Posterior vena cava (tissue), 2 donors: ENCODE measurements around the gene SERPINB6. TPM values are rescaled to one million over a fixed set of nuclear protein-coding genes. Genes with fewer than 3 reads are reported as not detected.
"Not testable (repeated sequence)": the region's sequence is repeated elsewhere in the genome, so short reads cannot be mapped to it uniquely, and the experiment has no call there.

Experiments used
- DNase-seq: peaks from one replicate; pipeline ENCODE4 v3.0.0-alpha.2; 2020; ENCODE audit warnings: low spot score
- intact Hi-C, 2 donors: fragments of 100-400 bp; cut with DNase I; formaldehyde crosslinking; loops; one replicate each; pipeline versions ENCODE4 v1.14.1 to v1.14.2; 2022 to 2023
- total RNA-seq, 2 donors: library from RNA; stranded (reverse); fragmentation: NEBNext Ultra II Directional; extraction: Animal tissue kit (Norgen Biotek cat#: 25700); gene quantifications; one replicate each; pipeline ENCODE4 v1.2.1, GENCODE V29; 2021
- donor health status: DM: yes; HTN: yes; CAD: no.
- donor health status: DM: yes; HTN: yes; CAD: no.

SERPINB6 gene
- total RNA-seq, 2 donors from 2014 or later = 90.7 to 98.3 TPM

DNA sequence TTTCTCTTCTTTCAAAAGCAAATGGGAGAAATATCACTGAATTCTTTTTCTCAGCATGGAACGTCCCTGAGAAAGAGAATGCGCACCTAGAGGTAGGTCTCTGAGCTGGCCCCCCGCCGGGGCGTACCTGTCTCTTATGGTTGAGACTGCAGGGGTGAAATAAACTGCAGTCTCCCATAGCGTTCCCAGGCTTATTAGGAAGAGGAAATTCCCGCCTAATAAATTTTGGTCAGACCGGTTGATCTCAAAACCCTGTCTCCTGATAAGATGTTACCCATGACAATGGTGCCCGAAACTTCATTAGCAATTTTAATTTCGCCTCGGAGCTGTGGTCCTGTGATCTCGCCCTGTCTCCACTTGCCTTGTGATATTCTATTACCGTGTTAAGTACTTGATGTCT is 43.4 kb downstream of the SERPINB6 start:
- intact Hi-C loops, DNase-seq: not testable (repeated sequence)

DNA sequence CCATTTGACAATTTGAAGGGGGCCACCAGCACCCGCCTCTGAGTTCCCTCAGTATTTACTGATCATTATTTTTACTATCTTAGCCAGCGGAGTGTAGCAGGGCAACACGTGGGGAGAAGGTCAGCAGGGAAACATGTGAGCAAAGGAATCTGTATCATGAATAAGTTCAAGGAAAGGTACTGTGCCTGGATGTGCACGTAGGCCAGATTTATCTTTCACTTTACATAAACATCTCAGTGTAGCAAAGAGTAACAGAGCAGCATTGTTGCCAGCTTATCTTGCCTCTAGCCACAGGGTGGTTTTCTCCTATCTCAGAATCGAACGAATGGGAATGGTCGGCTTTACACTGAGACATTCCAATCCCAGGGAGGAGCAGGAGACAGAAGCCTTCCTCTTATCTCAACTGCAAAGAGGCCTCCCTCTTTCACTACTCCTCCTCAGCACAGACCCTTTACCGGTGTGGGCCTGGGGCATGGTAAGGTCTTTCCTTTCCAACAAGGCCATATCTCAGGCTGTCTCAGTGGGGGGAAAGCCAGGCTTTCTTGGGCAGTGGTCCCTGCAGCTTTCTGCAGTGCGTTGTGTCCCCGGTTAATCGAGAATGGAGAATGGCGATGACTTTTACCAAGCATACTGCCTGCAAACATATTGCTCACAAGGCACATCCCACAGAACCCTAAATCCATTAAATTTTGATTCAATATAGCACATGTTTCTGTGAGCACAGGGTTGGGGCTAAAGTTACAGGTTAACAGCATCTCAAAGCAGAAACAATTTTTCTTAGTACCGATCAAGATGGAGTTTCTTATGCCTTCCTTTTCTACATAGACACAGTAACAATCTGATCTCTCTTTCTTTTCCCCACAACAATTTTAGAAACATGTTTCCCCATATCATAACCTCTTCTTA is 45.3 kb downstream of the SERPINB6 start:
- intact Hi-C loops, DNase-seq: not testable (repeated sequence)

GRCh38 chr6:2921520-2922115 is 49.7 kb downstream of the SERPINB6 start:
- intact Hi-C loops = no loop called here
- no peak for DNase-seq

GRCh38 chr6:2920671-2921112 is 50.7 kb downstream of the SERPINB6 start:
- intact Hi-C loops = no loop called here
- DNase-seq = no peak

DNA sequence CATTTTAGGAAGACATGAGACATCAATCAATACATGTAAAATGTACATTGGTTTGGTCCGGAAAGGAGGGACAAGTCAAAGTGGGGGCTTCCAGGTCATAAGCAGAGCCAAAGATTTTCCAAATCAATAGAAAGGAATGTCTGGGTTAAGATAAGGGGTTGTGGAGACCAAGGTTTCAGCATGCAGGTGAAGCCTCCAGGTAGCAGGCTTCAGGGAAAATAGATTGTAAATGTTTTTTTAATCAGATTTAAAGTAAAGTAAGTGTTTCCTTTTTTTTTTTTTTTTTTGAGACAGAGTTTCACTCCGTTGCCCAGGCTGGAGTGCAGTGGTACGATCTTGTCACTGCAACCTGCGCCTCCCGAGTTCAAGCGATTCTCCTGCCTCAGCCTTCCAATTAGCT is 51.5 kb downstream of the SERPINB6 start:
- no peak for DNase-seq
- intact Hi-C loops = no loop called here

DNA sequence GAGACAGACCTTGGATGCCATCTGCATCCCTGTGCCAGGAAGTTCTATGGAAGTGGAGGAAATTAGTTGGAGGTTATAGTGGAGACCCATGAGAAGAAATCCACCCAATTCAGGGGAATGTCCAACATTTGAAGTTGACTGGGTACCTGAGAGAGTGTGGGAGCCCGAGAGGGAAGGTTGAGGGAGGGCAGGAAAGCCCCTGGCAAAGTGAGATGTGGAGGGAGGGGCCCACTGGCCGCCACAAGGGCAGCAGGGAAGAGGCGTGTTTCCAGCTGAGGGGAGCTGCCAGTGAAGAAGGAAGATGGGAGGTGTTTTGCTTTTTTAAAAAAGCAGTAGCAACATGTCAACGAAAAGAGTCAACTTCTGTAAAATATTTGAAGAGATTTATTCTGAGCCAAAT is 52.0 kb downstream of the SERPINB6 start:
- intact Hi-C loops = no loop called here
- no peak for DNase-seq

- no peak for DNase-seq
- intact Hi-C loops = no loop called here
These were observed 52.4 kb downstream of the SERPINB6 start for GRCh38 chr6:2918936-2919335.

- no peak for DNase-seq
- intact Hi-C loops = no loop called here
These were observed 53.4 kb downstream of the SERPINB6 start for GRCh38 chr6:2917801-2918445.

DNA sequence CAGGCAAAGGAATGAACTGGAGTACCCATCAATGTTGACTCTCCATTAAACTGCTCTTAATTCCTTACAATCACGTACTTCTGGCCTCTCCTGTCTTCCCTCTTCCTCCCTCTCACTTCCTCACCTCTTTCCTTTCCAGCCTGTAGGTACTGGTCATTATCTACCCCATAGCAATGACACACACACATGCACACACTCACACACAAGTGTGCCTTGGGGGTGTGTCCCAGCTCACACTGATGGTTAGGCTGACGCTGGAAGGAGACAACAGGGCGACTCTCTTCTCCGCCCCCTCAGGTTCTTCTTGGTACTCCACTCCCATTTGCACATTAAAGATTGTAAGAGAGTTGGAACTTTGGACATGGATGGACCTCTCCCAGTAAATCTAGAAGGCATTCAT is 54.3 kb downstream of the SERPINB6 start:
- intact Hi-C loops = no loop called here
- no peak for DNase-seq

GRCh38 chr6:2916158-2916925 is 55.0 kb downstream of the SERPINB6 start:
- intact Hi-C loops = no loop called here
- no peak for DNase-seq

GRCh38 chr6:2915150-2915549 is 56.2 kb downstream of the SERPINB6 start:
- no peak for DNase-seq
- intact Hi-C loops = no loop called here

DNA sequence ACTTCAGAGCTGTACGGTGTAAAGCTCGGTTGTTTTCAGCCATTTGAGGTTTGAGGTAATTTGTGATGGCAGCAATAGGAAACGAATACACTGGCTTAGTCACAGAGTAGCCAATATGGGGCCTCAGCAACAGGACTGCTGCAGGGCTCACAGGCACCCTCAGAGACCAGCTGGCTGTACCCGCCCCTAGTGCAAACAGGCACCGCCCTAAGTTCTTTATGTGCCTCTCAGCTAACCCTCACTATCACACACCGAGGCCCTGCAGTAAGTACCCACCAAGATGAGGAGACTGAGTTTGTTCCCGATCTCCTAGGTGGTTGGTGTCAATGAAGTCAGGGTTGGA is 57.1 kb downstream of the SERPINB6 start:
- intact Hi-C loops = no loop called here
- no peak for DNase-seq

- no peak for DNase-seq
- intact Hi-C loops = no loop called here
These were observed 57.6 kb downstream of the SERPINB6 start for GRCh38 chr6:2913621-2914317.

- intact Hi-C loops = no loop called here
- DNase-seq = no peak
These were observed 60.2 kb downstream of the SERPINB6 start for GRCh38 chr6:2911171-2911570.

DNA sequence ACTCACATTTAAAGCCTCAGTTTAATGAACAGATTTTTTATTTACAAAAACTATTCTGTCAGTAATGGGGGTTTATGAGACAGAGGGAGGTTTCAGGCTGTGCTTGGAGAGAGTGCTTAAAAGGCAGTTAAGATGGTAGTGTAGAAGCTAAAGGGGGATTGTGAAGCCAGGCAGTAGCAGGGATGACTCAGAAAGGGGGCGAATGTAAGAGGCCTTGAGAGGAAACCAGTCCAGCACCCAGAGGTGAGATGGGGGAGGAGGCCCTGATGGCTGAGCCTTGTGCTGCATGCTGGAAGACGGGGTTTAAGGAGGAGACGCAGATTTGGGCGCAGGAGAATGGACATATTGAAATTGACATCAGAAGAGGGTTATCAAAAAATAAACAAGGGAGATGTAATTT is 61.6 kb downstream of the SERPINB6 start:
- DNase-seq = no peak
- intact Hi-C loops = no loop called here

DNA sequence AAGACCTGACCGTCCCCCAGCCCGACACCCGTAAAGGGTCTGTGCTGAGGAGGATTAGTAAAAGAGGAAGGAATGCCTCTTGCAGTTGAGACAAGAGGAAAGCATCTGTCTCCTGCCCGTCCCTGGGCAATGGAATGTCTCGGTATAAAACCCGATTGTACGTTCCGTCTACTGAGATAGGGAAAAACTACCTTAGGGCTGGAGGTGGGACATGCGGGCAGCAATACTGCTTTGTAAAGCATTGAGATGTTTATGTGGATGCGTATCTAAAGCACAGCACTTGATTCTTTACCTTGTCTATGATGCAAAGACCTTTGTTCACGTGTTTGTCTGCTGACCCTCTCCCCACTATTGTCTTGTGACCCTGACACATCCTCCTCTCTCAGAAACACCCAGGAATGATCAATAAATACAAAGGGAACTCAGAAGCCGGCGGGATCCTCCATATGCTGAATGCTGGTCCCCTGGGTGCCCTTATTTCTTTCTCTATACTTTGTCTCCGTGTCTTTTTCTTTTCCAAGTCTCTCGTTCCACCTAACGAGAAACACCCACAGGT is 62.2 kb downstream of the SERPINB6 start:
- DNase-seq, intact Hi-C loops: not testable (repeated sequence)

DNA sequence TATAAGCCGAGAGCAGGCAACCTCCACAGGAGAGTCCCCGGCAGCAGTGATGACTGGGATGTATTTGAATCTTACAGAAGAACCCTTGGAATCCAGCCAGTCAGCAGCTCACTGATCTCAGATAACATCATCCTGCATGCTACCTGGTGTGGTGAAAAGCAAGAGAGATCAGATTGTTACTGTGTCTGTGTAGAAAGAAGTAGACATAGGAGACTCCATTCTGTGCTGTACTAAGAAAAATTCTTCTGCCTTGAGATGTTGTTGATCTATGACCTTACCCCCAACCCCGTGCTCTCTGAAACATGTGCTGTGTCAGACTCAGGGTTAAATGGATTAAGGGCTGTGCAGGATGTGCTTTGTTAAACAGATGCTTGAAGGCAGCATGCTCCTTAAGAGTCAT is 62.9 kb downstream of the SERPINB6 start:
- DNase-seq, intact Hi-C loops: not testable (repeated sequence)

DNA sequence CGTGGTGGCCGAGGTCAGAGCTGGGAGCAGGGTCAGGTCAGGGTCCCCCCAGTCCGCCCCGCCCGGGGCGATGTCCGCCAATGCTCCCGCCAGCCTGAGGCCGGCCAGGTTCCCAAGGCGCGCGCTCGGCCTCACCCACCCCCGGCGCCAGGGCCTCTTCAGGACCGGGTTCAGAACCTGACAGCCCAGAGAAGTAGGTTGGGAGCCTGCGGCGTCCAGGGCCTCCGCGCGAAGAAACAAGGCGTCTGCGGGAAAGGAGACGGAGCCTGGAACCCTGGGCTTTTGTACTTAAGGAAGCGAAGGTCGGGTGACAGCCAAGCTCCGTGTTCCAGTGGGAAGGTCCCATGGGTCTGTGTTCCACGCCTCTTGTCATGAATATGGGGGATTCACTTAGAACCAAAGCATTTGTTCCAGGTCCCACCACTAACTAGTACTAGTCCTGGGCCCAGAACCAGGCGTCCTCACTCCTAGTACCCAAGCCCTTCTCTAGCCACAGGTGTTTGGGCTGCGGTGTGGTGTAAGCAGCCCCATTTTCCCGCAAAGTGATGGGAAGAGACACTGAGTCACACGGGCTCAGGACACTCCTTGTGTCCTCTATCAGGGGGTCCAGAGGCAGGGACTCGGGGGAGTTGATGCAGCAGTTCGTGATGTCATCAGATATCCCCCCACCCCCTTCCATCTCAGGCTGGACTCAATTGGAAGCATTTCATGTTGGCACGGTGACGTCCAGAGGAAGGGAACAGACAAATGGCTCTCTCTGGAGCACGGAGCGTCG is 67.8 kb downstream of the SERPINB6 start:
- intact Hi-C loops, DNase-seq: not testable (repeated sequence)
